HL-60 (cell line): ENCODE data around the gene BRF1.

Source experiments
- DNase-seq, 2 experiments: peaks; one replicate each; pipeline ENCODE4 v3.0.0-alpha.2; 2010 to 2020; ENCODE audit warnings: low read depth in 1 of 2, low spot score in 1 of 2
- H3K27ac ChIP-seq: fragments of 250-450 bp; sonication (Bioruptor Pico); replicated peaks from 2 replicates; pipeline ENCODE4 v1.5.1; 2020; ENCODE audit warnings: mild to moderate bottlenecking, moderate library complexity
- H3K27me3 ChIP-seq: fragments of 250-450 bp; sonication (Bioruptor Pico); 2 replicates; pipeline ENCODE4 v1.5.1; 2021; ENCODE audit warnings: mild to moderate bottlenecking, moderate library complexity; ENCODE audit not compliant: insufficient read depth, poor library complexity, severe bottlenecking
- H3K4me3 ChIP-seq: replicated peaks from 2 replicates; pipeline ENCODE4 v1.5.1; 2011; ENCODE audit warnings: mild to moderate bottlenecking, control low read depth, low read length; ENCODE audit not compliant: insufficient read depth
- GABPA ChIP-seq: IDR thresholded peaks from 2 replicates; pipeline ENCODE4 v1.6.1; 2012; ENCODE audit warnings: low read depth
- POLR2AphosphoS5 ChIP-seq: IDR thresholded peaks from 2 replicates; pipeline ENCODE4 v1.6.1; 2012; ENCODE audit warnings: low read depth
- SPI1 ChIP-seq: IDR thresholded peaks from 2 replicates; pipeline ENCODE4 v1.6.1; 2012; ENCODE audit warnings: low read depth, mild to moderate bottlenecking, borderline replicate concordance
- TF ChIP-seq, protein P1 (sequence below): IDR thresholded peaks from one replicate; pipeline ENCODE4 v1.5.1; 2011; ENCODE audit warnings: low read length, control low read depth, inconsistent platforms; ENCODE audit not compliant: insufficient read depth
- TF ChIP-seq, protein P2 (sequence below): IDR thresholded peaks from 2 replicates; pipeline ENCODE4 v1.6.1; 2012; ENCODE audit warnings: low read depth; ENCODE audit not compliant: insufficient replicate concordance

BRF1 gene

DNA sequence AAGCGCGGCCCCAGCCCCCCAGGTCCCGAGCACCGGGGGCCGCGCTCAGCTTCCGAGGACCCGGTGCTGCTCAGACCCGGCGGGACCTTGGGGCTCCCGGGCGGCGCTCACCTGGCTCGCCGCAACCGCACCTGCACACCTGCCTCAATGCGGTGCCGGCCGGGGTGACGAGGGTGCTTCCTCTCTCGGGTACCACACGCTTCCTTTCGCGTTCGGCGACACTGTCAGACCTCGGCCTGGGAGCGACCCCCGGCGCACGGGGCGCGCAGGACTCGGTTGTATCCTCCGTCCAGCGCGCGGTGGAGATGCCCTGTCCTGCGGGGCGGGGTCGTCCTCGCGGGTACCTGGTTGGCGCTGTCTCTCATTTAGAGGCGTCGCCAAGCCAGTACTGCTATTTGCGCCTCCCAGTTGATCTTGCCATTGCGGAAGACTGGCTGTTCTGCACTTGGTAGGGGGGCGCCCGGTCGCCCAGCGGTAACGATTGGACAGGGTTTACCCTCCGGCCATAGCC lies 14.5 kb upstream of the BRF1 start:
- no peak for DNase-seq
- Histone ChIP-seq H3K4me3 (peak overlapping the region; percentile 64), H3K27me3 (no peaks in the 10 kb centered on the region), H3K27ac (no peak overlapping the region)
- TF ChIP-seq, protein P1, sequence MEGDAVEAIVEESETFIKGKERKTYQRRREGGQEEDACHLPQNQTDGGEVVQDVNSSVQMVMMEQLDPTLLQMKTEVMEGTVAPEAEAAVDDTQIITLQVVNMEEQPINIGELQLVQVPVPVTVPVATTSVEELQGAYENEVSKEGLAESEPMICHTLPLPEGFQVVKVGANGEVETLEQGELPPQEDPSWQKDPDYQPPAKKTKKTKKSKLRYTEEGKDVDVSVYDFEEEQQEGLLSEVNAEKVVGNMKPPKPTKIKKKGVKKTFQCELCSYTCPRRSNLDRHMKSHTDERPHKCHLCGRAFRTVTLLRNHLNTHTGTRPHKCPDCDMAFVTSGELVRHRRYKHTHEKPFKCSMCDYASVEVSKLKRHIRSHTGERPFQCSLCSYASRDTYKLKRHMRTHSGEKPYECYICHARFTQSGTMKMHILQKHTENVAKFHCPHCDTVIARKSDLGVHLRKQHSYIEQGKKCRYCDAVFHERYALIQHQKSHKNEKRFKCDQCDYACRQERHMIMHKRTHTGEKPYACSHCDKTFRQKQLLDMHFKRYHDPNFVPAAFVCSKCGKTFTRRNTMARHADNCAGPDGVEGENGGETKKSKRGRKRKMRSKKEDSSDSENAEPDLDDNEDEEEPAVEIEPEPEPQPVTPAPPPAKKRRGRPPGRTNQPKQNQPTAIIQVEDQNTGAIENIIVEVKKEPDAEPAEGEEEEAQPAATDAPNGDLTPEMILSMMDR: no peak
- no peak; the same call in 1 of the 2 replicates for TF ChIP-seq SPI1
- TF ChIP-seq, protein P2, sequence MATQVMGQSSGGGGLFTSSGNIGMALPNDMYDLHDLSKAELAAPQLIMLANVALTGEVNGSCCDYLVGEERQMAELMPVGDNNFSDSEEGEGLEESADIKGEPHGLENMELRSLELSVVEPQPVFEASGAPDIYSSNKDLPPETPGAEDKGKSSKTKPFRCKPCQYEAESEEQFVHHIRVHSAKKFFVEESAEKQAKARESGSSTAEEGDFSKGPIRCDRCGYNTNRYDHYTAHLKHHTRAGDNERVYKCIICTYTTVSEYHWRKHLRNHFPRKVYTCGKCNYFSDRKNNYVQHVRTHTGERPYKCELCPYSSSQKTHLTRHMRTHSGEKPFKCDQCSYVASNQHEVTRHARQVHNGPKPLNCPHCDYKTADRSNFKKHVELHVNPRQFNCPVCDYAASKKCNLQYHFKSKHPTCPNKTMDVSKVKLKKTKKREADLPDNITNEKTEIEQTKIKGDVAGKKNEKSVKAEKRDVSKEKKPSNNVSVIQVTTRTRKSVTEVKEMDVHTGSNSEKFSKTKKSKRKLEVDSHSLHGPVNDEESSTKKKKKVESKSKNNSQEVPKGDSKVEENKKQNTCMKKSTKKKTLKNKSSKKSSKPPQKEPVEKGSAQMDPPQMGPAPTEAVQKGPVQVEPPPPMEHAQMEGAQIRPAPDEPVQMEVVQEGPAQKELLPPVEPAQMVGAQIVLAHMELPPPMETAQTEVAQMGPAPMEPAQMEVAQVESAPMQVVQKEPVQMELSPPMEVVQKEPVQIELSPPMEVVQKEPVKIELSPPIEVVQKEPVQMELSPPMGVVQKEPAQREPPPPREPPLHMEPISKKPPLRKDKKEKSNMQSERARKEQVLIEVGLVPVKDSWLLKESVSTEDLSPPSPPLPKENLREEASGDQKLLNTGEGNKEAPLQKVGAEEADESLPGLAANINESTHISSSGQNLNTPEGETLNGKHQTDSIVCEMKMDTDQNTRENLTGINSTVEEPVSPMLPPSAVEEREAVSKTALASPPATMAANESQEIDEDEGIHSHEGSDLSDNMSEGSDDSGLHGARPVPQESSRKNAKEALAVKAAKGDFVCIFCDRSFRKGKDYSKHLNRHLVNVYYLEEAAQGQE: no peak
- no peak for TF ChIP-seq GABPA
- no peak for TF ChIP-seq POLR2AphosphoS5

DNA sequence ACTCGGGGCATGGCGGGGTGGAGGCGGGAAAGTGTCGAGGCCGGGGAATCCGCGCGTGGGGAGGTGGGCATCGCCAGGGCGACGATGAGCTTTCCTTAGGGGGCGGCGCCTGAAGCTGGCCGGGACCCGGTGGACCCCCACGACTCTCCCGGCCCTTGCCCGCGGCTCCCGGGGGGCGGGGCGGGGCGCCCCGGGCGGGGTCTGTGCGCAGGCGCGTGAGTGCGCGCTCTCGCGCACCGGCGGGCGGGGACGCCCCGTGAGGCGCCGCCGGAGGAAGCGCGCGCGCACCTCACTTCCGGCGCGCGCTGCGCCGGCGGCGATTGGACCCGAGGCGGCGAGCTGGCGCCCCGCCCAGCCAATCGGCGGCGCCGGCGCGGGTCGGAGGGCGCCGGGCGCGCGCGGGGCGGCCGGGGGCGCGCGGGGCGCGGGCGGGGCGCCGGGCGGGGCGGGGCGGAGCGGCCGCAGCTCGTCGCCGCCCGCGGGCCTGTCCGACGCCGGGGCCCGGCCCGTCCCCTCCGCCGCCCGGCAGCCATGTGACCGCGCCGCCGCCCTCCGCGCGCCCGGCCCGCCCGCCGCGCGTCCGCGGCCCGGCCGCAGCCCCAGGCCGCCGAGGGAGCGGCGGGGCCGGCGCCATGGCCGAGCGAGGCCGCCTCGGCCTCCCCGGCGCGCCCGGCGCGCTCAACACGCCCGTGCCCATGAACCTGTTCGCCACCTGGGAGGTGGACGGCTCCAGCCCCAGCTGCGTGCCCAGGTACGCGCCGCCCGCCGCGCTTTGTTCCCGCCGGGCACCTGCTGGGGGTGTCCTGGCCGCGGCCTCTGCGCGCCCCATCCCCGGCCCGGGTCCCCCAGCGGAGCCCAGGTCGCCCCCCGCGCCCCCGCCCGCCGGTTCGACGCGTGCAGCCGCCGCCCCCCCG lies 13.7 kb upstream of the BRF1 start, which contains the start of gene PACS2:
Gene PACS2, plus strand, starts transcription at position 462 of the 914 bp plus-strand sequence. Its CDS starts 171 bp downstream, at position 633.
- H3K4me3 ChIP-seq: peak within 1 kb of the TSS; percentile 64
- TF ChIP-seq, protein P2: no peak
- TF ChIP-seq, protein P1: no peak
- TF ChIP-seq GABPA: no peak
- no peak for TF ChIP-seq POLR2AphosphoS5
- no peak for TF ChIP-seq SPI1
- no peak within 1 kb of the TSS; the same call in 1 of the 2 replicates for H3K27ac ChIP-seq
- H3K27me3 ChIP-seq: no peaks in the 10 kb centered on the region
- DNase-seq: peak; percentile 43 to 70

DNA sequence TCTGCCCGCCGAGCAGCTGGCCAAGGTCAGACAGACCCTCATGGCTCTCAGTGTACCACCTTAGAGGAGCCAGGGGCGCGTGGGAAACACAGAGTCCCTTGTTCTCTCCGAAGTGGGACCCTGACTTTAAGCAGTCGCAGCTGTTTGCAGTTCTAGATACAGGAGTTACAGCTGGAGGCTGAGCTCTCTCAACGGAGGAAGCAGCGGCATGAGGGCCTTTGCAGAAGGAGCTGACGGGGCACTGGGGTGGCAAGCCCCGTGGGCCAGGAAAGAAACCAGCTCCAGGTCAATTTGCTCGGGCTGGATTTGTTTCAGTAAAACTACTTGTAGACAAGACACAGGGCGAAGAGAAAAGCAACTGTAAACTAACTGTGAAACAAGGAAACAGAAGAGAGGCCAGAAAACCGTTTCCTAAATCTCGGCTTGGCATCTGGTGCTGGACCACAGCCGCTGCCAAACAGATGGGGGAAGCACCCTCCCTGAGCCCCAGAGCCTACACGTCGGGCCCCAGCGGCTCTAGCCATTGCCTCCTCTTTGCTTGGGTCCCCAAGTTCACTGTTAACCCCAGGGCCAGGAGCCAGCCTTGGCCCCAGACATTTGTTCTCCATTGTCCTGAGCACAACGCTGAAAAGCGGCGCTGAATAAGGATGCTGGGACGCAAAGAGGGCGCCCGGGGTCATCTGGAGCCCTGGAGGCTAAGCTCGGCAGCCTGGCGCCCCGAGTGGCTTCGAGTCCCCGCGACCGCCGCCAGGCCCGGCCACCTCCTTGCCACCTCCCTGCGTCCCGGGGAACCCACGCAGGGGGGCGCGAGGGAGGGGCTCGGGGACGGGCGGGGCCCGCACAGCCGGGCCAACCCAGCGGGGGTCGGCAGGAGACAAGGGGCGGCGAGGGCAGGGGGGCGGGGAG lies 12.8 kb upstream of the BRF1 start:
- TF ChIP-seq, protein P1: no peak
- TF ChIP-seq POLR2AphosphoS5: no peak; the same call in 1 of the 2 replicates
- TF ChIP-seq, protein P2: no peak
- TF ChIP-seq SPI1: no peak
- DNase-seq: peak in 1 of 2 experiments; percentile 46
- peak overlapping the region; percentile 51 for H3K4me3 ChIP-seq
- H3K27me3 ChIP-seq: no peaks in the 10 kb centered on the region
- H3K27ac ChIP-seq: no peak overlapping the region; the same call in 1 of the 2 replicates
